Suppressor macrophage (primary cell): ENCODE data around the gene TRAPPC12.
"Not testable (repeated sequence)": the region's sequence is repeated elsewhere in the genome, so short reads cannot be mapped to it uniquely, and the experiment has no call there.

Source experiments
- DNase-seq, 4 experiments: peaks; one replicate each; pipeline ENCODE4 v3.0.0-alpha.2; 2020 to 2022

Gene TRAPPC12

DNA sequence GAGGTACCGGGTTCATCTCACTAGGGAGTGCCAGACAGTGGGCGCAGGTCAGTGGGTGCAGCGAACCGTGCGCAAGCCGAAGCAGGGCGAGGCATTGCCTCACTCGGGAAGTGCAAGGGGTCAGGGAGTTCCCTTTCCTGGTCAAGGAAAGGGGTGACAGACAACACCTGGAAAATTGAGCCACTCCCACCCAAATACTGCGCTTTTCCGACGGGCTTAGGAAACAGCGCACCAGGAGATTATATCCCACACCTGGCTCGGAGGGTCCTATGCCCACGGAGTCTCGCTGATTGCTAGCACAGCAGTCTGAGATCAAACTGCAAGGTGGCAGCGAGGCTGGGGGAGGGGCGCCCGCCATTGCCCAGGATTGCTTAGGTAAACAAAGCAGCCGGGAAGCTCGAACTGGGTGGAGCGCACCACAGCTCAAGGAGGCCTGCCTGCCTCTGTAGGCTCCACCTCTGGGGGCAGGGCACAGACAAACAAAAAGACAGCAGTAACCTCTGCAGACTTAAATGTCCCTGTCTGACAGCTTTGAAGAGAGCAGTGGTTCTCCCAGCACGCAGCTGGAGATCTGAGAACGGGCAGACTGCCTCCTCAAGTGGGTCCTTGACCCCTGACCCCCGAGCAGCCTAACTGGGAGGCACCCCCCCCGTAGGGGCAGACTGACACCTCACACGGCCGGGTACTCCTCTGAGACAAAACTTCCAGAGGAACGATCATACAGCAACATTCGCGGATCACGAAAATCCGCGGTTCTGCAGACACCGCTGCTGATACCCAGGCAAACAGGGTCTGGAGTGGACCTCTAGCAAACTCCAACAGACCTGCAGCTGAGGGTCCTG lies 9.9 kb upstream of the TRAPPC12 start:
- not testable (repeated sequence) for DNase-seq

- DNase-seq: no peak
These were observed 2.7 kb upstream of the TRAPPC12 start for GRCh38 chr2:3376821-3377220.

DNA sequence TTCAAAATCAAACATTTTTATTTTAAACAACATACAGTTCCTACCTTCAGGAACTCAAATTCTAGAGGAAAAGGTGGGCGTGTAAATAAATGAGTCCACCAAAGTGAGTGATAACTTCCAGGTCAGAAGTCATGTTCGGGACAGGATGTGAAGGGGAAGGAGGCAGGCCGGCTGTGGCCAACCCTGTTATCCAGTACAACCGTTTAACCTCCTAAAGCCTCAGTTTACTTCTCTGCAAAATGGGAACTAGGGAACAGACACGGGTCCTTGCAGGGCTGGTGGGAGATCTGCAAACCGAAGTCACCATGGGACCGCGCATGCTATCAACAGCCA lies 2.2 kb upstream of the TRAPPC12 start:
- DNase-seq: peak; percentile 48 to 75 (median 73)

GRCh38 chr2:3377612-3378432 lies 1.7 kb upstream of the TRAPPC12 start, which contains the start of gene EIPR1:
EIPR1 (minus strand) TSS chr2:3377818; CDS start chr2:3377689, 129 bp downstream.
- DNase-seq: peak; percentile 98 to 99 (median 98)

DNA sequence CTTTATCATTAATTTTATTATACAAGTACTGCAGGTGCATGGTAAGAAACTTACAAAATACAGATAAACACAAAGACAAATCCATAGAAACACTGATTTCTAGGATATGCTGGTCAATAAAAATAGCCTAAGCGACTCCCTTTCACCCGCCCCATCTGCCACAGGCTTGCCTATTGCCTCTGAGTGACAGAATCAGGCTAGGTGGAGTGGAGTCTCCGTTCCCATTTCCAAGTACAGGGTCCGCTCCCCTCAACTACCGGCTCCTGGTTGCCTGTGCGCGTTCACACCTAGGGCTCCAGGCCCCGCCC lies 201 bp upstream of the TRAPPC12 start:
- DNase-seq: no peak

DNA sequence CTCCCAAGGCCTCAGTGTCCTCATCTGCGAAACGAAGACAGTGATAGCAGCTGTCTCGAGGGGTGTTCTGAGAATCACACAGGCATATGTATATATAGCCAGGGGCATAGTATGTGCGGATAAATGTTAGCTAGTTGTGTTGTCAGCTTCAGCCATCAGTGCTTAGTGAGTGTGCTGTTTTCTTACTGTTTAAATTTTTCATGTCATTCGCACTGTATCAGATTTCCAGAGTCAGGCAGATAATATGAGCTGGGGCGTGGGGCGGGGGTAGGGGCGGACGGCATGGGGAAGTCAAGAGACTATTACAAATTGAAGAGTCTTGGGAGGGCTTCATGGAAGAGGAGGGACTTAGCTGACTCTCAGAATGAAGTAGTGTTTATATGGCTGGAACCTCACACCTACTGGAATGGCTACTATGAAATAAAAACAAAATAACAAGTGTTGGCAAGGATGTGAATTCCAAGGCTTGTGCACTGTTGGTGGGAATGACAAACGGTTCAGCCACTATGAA lies 7.0 kb downstream of the TRAPPC12 start:
- DNase-seq: no peak

GRCh38 chr2:3387011-3387410 lies 7.5 kb downstream of the TRAPPC12 start:
- DNase-seq: no peak

- DNase-seq: no peak
These were observed 8.3 kb downstream of the TRAPPC12 start for GRCh38 chr2:3387644-3388411.

- no peak for DNase-seq
These were observed 8.9 kb downstream of the TRAPPC12 start for GRCh38 chr2:3388412-3388738.

DNA sequence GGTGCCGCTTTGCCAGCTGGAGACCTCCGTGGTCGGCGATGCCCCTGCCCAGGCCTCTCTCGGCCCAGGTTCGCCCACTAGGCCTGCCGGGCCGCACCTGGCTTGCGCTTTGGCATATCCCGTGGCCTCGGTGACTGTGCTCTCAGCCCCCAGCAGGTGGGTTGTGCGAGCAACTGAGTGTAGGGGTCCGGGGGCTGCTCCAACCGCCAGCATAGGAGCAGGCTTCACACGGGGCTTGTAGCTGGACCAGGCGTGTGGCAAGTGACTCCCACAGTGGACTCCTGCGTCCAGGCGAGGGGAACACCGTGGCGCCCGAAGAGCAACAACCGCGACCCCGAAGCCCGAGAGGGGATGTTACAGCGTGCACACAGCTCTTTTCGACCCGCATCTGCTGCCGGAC lies 9.7 kb downstream of the TRAPPC12 start:
- DNase-seq: no peak

DNA sequence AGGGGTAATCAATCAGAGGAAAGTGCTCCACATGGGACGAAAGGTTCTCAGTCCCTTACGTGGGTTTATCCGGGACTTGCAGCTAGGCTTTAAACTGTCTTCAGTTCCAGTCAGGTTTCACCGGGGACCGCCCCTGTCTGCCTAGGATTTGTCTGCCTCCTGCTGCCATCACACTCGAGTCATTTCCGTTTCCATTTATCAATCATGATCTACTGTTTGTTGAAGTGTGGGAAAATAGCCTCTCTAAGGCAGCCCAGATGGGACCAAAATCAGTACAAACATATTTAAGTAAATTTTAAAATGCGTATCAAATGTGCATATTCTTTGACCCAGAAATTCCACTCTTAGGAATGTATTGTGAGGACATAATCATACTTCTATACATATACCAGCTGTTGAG lies 10.5 kb downstream of the TRAPPC12 start:
- no peak for DNase-seq

DNA sequence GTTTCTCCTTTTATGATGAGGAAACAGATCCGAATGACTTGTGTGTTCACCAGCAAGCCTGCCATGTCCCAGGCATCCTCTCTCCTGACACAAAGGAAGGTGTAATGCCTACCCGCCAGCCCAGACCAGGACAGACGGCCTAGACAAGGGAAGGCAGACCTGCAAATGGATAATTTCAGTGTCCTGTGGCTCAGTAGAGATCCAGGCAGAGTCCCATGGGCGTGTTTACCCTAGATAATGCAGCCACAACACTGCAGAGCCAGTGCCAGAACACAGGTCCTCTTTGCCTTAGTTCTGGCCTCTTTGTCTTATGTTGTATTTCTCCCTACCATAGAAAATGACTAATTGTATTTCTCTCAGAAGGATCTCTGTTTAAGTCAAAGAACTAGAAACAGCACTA lies 12.7 kb downstream of the TRAPPC12 start:
- no peak for DNase-seq

- DNase-seq: no peak
These were observed 17.5 kb downstream of the TRAPPC12 start for GRCh38 chr2:3396920-3397559.

- DNase-seq: no peak
These were observed 19.4 kb downstream of the TRAPPC12 start for GRCh38 chr2:3398857-3399256.

- DNase-seq: no peak
These were observed 19.9 kb downstream of the TRAPPC12 start for GRCh38 chr2:3399381-3399780.

GRCh38 chr2:3399829-3400228 lies 20.3 kb downstream of the TRAPPC12 start:
- no peak for DNase-seq

- DNase-seq: no peak
These were observed 24.3 kb downstream of the TRAPPC12 start for GRCh38 chr2:3403587-3404334.

GRCh38 chr2:3404349-3404894 lies 24.9 kb downstream of the TRAPPC12 start:
- DNase-seq: no peak

GRCh38 chr2:3405307-3405706 lies 25.8 kb downstream of the TRAPPC12 start:
- DNase-seq: no peak

- DNase-seq: no peak
These were observed 26.4 kb downstream of the TRAPPC12 start for GRCh38 chr2:3405876-3406275.

- peak in 3 of 4 experiments; percentile 6 to 26 (median 13) for DNase-seq
These were observed 27.0 kb downstream of the TRAPPC12 start for GRCh38 chr2:3406501-3406900.

DNA sequence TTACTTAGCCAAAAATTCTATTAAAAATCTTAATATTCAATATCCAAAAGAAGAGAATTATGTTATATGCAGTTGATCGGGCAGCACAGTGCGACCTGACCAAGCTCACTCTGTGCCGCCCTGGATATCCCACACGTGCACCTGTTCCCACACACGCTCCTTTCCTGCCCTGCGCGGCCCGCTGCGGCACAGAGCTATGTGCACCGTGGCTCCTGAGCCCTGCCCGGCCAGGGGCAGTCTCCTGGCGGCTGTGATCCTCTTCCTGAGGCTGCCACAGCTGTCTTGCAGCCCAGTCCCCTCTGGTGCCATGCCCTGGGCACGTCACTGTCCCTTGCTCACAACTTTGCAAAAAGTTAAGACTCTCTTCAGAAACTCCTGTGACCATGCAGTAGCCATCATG lies 29.3 kb downstream of the TRAPPC12 start:
- DNase-seq: no peak
